ENCODE results near the gene NES.

The NES gene

GRCh38 chr1:156709757-156710489, 32.7 kb upstream of the NES start (continued):
- TF ChIP-seq, protein P1, sequence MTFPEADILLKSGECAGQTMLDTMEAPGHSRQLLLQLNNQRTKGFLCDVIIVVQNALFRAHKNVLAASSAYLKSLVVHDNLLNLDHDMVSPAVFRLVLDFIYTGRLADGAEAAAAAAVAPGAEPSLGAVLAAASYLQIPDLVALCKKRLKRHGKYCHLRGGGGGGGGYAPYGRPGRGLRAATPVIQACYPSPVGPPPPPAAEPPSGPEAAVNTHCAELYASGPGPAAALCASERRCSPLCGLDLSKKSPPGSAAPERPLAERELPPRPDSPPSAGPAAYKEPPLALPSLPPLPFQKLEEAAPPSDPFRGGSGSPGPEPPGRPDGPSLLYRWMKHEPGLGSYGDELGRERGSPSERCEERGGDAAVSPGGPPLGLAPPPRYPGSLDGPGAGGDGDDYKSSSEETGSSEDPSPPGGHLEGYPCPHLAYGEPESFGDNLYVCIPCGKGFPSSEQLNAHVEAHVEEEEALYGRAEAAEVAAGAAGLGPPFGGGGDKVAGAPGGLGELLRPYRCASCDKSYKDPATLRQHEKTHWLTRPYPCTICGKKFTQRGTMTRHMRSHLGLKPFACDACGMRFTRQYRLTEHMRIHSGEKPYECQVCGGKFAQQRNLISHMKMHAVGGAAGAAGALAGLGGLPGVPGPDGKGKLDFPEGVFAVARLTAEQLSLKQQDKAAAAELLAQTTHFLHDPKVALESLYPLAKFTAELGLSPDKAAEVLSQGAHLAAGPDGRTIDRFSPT (tag by site-specific recombination; IDR thresholded peaks at IDR 0.05), result no peak
- TF ChIP-seq, protein P2, sequence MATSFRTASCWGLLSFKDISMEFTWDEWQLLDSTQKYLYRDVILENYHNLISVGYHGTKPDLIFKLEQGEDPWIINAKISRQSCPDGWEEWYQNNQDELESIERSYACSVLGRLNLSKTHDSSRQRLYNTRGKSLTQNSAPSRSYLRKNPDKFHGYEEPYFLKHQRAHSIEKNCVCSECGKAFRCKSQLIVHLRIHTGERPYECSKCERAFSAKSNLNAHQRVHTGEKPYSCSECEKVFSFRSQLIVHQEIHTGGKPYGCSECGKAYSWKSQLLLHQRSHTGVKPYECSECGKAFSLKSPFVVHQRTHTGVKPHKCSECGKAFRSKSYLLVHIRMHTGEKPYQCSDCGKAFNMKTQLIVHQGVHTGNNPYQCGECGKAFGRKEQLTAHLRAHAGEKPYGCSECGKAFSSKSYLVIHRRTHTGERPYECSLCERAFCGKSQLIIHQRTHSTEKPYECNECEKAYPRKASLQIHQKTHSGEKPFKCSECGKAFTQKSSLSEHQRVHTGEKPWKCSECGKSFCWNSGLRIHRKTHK (tag by site-specific recombination; IDR thresholded peaks at IDR 0.05), result no peak
- TF ChIP-seq WT1 (tag by site-specific recombination; IDR thresholded peaks at IDR 0.05), result peak; percentile 77; the same call in 1 of the 2 replicates
- TF ChIP-seq ZNF624 (tag by site-specific recombination; IDR thresholded peaks at IDR 0.05), result no peak
- TF ChIP-seq ZNF626 (tag by site-specific recombination; IDR thresholded peaks at IDR 0.05), result no peak
- TF ChIP-seq ZNF354C (tag by site-specific recombination; IDR thresholded peaks at IDR 0.05; ENCODE audit: borderline replicate concordance, low read depth), result no peak
- TF ChIP-seq ZNF785 (tag by site-specific recombination; IDR thresholded peaks at IDR 0.05), result no peak
- peak; percentile 87 for TF ChIP-seq ZIC2 (tag by site-specific recombination; IDR thresholded peaks at IDR 0.05)
- no peak for TF ChIP-seq ZNF521 (tag by site-specific recombination; IDR thresholded peaks at IDR 0.05)
- peak; percentile 65; the same call in 1 of the 2 replicates for TF ChIP-seq ZBTB17 (tag by site-specific recombination; IDR thresholded peaks at IDR 0.05)
- TF ChIP-seq KLF7 (tag by site-specific recombination; IDR thresholded peaks at IDR 0.05; ENCODE audit: borderline replicate concordance), result peak; percentile 45; the same call in 1 of the 2 replicates
- no peak for TF ChIP-seq ZNF558 (tag by site-specific recombination; IDR thresholded peaks at IDR 0.05)
- no peak for TF ChIP-seq ZNF433 (tag by site-specific recombination; IDR thresholded peaks at IDR 0.05; ENCODE audit: low read depth)
- no peak for TF ChIP-seq KLF8 (tag by site-specific recombination; IDR thresholded peaks at IDR 0.05)
- peak; percentile 90 for TF ChIP-seq KLF17 (tag by site-specific recombination; IDR thresholded peaks at IDR 0.05)
- no peak for TF ChIP-seq ZBTB20 (tag by site-specific recombination; IDR thresholded peaks at IDR 0.05)
- TF ChIP-seq, protein P3, sequence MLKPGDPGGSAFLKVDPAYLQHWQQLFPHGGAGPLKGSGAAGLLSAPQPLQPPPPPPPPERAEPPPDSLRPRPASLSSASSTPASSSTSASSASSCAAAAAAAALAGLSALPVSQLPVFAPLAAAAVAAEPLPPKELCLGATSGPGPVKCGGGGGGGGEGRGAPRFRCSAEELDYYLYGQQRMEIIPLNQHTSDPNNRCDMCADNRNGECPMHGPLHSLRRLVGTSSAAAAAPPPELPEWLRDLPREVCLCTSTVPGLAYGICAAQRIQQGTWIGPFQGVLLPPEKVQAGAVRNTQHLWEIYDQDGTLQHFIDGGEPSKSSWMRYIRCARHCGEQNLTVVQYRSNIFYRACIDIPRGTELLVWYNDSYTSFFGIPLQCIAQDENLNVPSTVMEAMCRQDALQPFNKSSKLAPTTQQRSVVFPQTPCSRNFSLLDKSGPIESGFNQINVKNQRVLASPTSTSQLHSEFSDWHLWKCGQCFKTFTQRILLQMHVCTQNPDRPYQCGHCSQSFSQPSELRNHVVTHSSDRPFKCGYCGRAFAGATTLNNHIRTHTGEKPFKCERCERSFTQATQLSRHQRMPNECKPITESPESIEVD (tag by site-specific recombination; IDR thresholded peaks at IDR 0.05), result no peak
- TF ChIP-seq ZNF404 (tag by site-specific recombination; IDR thresholded peaks at IDR 0.05), result no peak
- TF ChIP-seq ZNF169 (tag by site-specific recombination; IDR thresholded peaks at IDR 0.05), result no peak
- TF ChIP-seq ZNF24 (tag by site-specific recombination; IDR thresholded peaks at IDR 0.05), result no peak
- TF ChIP-seq ZNF114 (tag by site-specific recombination; IDR thresholded peaks at IDR 0.05), result no peak
- TF ChIP-seq ZNF768 (tag by site-specific recombination; IDR thresholded peaks at IDR 0.05), result no peak
- no peak for TF ChIP-seq SETDB1 (IDR thresholded peaks at IDR 0.05; ENCODE audit: insufficient read length, low read length)
- TF ChIP-seq ZNF600 (tag by site-specific recombination; IDR thresholded peaks at IDR 0.05), result peak; percentile 100
- no peak for TF ChIP-seq ZNF548 (tag by site-specific recombination; IDR thresholded peaks at IDR 0.05)
- TF ChIP-seq FEZF1 (tag by site-specific recombination; IDR thresholded peaks at IDR 0.05), result no peak
- TF ChIP-seq ZNF660 (tag by site-specific recombination; IDR thresholded peaks at IDR 0.05), result no peak
- no peak for TF ChIP-seq SP3 (tag by site-specific recombination; IDR thresholded peaks at IDR 0.05)
- TF ChIP-seq IKZF3 (tag by site-specific recombination; IDR thresholded peaks at IDR 0.05), result 0 out of 2 replicates have a peak, but pooled peaks have one; percentile 32
- peak; percentile 31 for TF ChIP-seq GLIS1 (tag by site-specific recombination; IDR thresholded peaks at IDR 0.05)
- TF ChIP-seq, protein P4, sequence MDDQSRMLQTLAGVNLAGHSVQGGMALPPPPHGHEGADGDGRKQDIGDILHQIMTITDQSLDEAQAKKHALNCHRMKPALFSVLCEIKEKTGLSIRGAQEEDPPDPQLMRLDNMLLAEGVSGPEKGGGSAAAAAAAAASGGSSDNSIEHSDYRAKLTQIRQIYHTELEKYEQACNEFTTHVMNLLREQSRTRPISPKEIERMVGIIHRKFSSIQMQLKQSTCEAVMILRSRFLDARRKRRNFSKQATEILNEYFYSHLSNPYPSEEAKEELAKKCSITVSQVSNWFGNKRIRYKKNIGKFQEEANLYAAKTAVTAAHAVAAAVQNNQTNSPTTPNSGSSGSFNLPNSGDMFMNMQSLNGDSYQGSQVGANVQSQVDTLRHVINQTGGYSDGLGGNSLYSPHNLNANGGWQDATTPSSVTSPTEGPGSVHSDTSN (CRISPR knock-in tag; IDR thresholded peaks at IDR 0.05), result no peak
- TF ChIP-seq KLF16 (tag by site-specific recombination; IDR thresholded peaks at IDR 0.05), result no peak
- TF ChIP-seq ZNF221 (tag by site-specific recombination; IDR thresholded peaks at IDR 0.05; ENCODE audit: borderline replicate concordance), result no peak
- TF ChIP-seq SALL2 (tag by site-specific recombination; IDR thresholded peaks at IDR 0.05; ENCODE audit: borderline replicate concordance), result no peak
- TF ChIP-seq GLIS2 (tag by site-specific recombination; IDR thresholded peaks at IDR 0.05), result no peak

Data from HEK293 (cell line).